Lung (tissue), 12 donors: ENCODE results near the gene CEP104. TPM values are rescaled to one million over a fixed set of nuclear protein-coding genes. Genes with fewer than 3 reads are reported as not detected.

Source experiments
- ATAC-seq: fragments of 200-7000 bp; cut with Tn5 transposase; one replicate; pipeline ENCODE4 v1.9.1; 2020; ENCODE audit warnings: moderate number of reproducible peaks; ENCODE audit not compliant: insufficient read depth, low FRiP score
- DNase-seq, 3 donors: peaks; one replicate each; pipeline ENCODE4 v3.0.0-alpha.2; 2013 to 2017
- H3K27ac ChIP-seq, 2 donors: one replicate each; pipeline ENCODE4 v1.5.1; 2013; ENCODE audit warnings: mild to moderate bottlenecking in 2 of 2, moderate library complexity in 2 of 2, control low read depth in 1 of 2, inconsistent platforms in 1 of 2, low read depth in 1 of 2, low read length in 1 of 2
- H3K27me3 ChIP-seq, 3 donors: one replicate each; pipeline ENCODE4 v1.5.1; 2013; ENCODE audit warnings: low read length in 2 of 3; ENCODE audit not compliant: control insufficient read depth in 3 of 3, insufficient read depth in 3 of 3
- H3K36me3 ChIP-seq, 4 donors: one replicate each; pipeline ENCODE4 v1.5.1; 2013; ENCODE audit warnings: low read length in 4 of 4, mild to moderate bottlenecking in 1 of 4, moderate library complexity in 1 of 4; ENCODE audit not compliant: control insufficient read depth in 4 of 4, insufficient read depth in 4 of 4
- H3K4me1 ChIP-seq, 5 donors: one replicate each; pipeline ENCODE4 v1.5.1; 2013; ENCODE audit warnings: low read length in 5 of 5, mild to moderate bottlenecking in 2 of 5, moderate library complexity in 1 of 5; ENCODE audit not compliant: control insufficient read depth in 5 of 5, insufficient read depth in 5 of 5
- H3K4me3 ChIP-seq: one replicate; pipeline ENCODE4 v1.5.1; 2013; ENCODE audit warnings: mild to moderate bottlenecking, control low read depth, moderate library complexity
- H3K9ac ChIP-seq, 2 donors: one replicate each; pipeline ENCODE4 v1.5.1; 2013; ENCODE audit warnings: low read length in 2 of 2, control low read depth in 1 of 2; ENCODE audit not compliant: insufficient read depth in 1 of 2
- H3K9me3 ChIP-seq, 4 donors: one replicate each; pipeline ENCODE4 v1.5.1; 2013; ENCODE audit warnings: low read length in 3 of 4, mild to moderate bottlenecking in 1 of 4, moderate library complexity in 1 of 4; ENCODE audit not compliant: control insufficient read depth in 4 of 4, insufficient read depth in 3 of 4
- CTCF ChIP-seq: IDR thresholded peaks from 2 replicates; pipeline ENCODE4 v1.5.1; 2012; ENCODE audit warnings: mild to moderate bottlenecking; ENCODE audit errors: control extremely low read depth, extremely low read depth
- WGBS, 2 donors: extraction: QIAGEN DNeasy Blood & Tissue Kit; methylation state at CpG; one replicate each; pipeline ENCODE4 v1.1.7; 2013; 5-methylcytosine and 5-hydroxymethylcytosine counted together
- polyA plus RNA-seq, 2 donors: library from polyadenylated mRNA; stranded (reverse); fragments of 200-250 nt; gene quantifications; one replicate each; pipeline ENCODE4 v1.2.1, GENCODE V29; 2013
- total RNA-seq, 2 donors: library from RNA; depleted of rRNA in 1 of 2; stranded (reverse); fragments of >200 nt in 1 of 2; gene quantifications; one replicate each; pipeline ENCODE4 v1.2.1, GENCODE V29; 2014 to 2021
- donor health status: control.
- donor health status: control.
- donor health status: Bipolar disorder and iron deficiency.
- donor health status: healthy.
- donor health status: DM: yes; HTN: yes; CAD: no.

CEP104 gene
- total and polyA plus RNA-seq, 4 donors, result 8.9 to 56.5 (median 25.5) TPM

DNA sequence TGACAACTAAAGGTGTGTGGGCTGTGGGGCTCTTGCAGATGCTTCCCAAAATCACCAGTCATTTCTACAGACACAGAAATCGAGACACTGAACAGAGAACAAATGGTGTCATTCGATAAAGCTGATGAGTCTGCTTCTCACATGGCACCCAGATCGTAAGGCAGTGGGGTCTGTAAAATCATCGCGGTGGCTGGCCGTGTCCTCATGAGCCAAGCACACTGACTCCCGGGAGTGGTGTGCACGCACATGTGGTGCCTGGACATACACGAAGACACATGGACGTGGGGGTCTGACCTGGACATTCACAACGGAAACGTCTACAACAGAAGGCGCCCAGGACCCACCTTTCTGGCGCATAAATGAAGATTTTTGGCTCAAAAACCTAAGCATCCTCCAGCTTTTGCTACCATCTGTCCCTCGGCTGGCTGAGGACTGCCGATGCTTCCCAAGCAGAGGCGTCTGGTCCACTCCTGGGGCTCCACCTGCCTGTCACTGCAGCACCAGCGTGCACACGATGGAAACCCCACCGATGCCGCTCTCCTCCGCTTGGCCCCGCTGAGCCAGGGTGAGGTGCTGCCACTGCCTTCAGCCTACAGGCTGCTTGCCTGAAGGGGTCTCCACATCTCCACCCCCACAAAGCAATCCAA is 77.6 kb downstream of the CEP104 start:
- peaks cover 0 to 18% (median 11%) of the 10 kb centered on the region in 5 donors for H3K4me1 ChIP-seq
- 94 to 96% methylated on average over 23 of the region's 23 CpGs for WGBS, 2 donors
- no peaks in the 10 kb centered on the region for H3K27me3 ChIP-seq
- ATAC-seq, result no peak
- no peak overlapping the region for H3K4me3 ChIP-seq
- no peak for TF ChIP-seq CTCF
- DNase-seq, result no peak
- no peaks in the 10 kb centered on the region for H3K9me3 ChIP-seq
- no peak overlapping the region for H3K27ac ChIP-seq
- H3K9ac ChIP-seq, result no peak overlapping the region
- H3K36me3 ChIP-seq, result peaks cover 23 to 43% (median 32%) of the 10 kb centered on the region in 4 donors

GRCh38 chr1:3778590-3779264 is 78.3 kb downstream of the CEP104 start:
- H3K27me3 ChIP-seq, result no peaks in the 10 kb centered on the region
- peaks cover 20 to 37% (median 30%) of the 10 kb centered on the region in 4 donors for H3K36me3 ChIP-seq
- ATAC-seq, result no peak
- no peak overlapping the region for H3K27ac ChIP-seq
- no peak overlapping the region for H3K9ac ChIP-seq
- peaks cover 0 to 18% (median 11%) of the 10 kb centered on the region in 5 donors for H3K4me1 ChIP-seq
- no peak for DNase-seq
- H3K4me3 ChIP-seq, result no peak overlapping the region
- TF ChIP-seq CTCF, result no peak
- H3K9me3 ChIP-seq, result no peaks in the 10 kb centered on the region
- WGBS, 2 donors, result 81 to 82% methylated on average over 14 of the region's 14 CpGs

DNA sequence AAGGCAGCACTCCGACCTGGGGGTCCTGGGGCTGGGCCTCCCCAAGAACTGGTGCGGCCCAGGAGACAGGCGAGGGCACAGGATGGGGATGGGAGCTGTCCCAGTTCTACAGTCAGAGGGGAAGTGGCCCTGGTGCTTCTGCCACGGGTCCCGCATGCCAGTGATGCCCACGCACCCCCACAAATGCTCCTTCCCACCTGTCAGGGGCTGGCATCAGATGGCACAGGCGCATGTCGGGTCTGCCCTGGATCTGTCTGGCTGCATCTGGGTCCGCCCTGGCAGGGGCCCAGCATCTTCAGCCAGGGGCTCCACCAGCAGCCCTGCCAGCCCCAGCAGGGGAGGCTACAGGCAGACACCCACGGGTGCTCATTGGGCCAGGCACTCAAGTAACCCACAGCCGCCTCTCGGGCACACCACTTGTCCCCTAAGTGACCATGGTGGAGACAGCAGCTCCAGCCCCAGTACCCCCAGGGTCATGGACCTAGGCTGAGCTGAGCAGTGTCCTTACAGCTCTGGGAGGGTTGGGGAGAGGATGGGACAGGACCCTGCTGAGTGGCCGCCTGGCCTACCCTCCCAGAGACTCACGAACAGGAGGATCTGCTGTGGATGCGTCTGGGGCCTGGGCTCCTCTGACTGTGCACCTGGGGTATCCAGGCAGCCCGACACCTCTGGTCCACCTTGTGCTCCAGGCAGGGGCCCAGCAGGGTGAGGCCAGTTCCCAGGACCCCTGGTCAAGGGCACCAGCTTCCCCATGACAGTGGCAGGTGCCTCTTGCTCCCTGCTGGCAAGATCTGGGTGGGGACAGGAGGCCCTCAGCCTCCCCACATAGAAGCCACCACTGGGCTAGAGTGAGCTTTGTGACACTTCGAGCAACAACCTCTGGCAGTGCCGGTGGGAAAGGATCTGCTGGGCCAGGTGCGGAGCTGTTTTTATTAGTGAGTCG is 79.1 kb downstream of the CEP104 start:
- H3K9me3 ChIP-seq, result no peaks in the 10 kb centered on the region
- no peak overlapping the region for H3K9ac ChIP-seq
- WGBS, 2 donors, result 80 to 89% methylated on average over 20 of the region's 20 CpGs
- H3K36me3 ChIP-seq, result peaks cover 14 to 32% (median 27%) of the 10 kb centered on the region in 4 donors
- no peak for TF ChIP-seq CTCF
- peaks cover 0 to 19% (median 11%) of the 10 kb centered on the region in 5 donors for H3K4me1 ChIP-seq
- no peak overlapping the region for H3K4me3 ChIP-seq
- no peak overlapping the region for H3K27ac ChIP-seq
- H3K27me3 ChIP-seq, result no peaks in the 10 kb centered on the region
- DNase-seq (no peak), ATAC-seq (no peak)
